D721Med (cell line): ENCODE results near the gene COX6B2.

Experiments used
- DNase-seq: peaks from one replicate; pipeline ENCODE4 v3.0.0; 2011; ENCODE audit warnings: low spot score; ENCODE audit not compliant: insufficient read length
- FAIRE-seq: peaks from 2 replicates; lab custom pipeline; 2011; peaks lifted over from hg19 to GRCh38; lab: Jason Lieb, UNC
- CTCF ChIP-seq: IDR thresholded peaks from 2 replicates; pipeline ENCODE4 v1.5.1; 2012; ENCODE audit warnings: mild to moderate bottlenecking, control low read depth; ENCODE audit not compliant: insufficient read depth; ENCODE audit errors: missing control alignments

COX6B2 gene

DNA sequence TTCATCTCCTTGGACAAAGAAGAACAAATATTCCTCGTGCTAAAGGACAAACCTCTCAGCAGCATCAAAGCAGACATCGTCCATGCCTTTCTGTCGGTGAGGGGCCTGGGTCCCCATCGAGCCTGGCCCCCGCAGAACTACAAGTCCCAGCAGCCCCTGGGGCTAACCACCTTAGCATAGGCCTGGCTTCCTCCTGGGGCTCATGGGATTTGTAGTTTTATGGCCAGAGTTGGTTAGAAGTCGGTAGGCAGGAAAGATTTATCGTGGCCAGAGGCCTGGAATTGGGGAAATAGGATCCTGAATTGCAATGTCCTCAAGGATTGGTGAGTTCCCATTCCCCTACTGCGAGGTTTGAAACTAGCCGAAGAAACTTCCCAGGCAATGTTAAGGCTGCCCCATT, 49.0 kb downstream of the COX6B2 start:
- DNase-seq (peak; percentile 77), FAIRE-seq (no peak)
- TF ChIP-seq CTCF: no peak

DNA sequence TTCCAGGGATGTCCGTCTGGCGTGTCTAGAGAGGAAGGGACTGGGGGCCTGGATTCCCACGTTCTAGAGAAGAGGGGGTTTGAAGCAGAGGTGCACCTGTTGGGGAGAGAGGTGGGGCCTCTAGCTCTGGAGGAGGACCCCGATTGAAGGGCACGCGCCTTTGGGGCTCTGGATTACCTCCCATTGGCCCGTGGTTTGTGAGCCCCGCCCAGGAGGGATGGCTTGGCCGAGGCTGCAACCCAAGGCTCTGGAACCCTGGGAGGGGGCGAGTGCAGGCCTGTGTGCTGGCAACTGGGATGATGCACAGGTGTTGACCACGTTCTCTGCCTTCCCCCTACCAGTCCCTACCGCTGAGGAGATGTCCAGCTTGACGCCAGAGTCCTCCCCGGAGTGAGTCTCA, 49.5 kb downstream of the COX6B2 start:
- FAIRE-seq: no peak
- no peak for DNase-seq
- no peak for TF ChIP-seq CTCF

DNA sequence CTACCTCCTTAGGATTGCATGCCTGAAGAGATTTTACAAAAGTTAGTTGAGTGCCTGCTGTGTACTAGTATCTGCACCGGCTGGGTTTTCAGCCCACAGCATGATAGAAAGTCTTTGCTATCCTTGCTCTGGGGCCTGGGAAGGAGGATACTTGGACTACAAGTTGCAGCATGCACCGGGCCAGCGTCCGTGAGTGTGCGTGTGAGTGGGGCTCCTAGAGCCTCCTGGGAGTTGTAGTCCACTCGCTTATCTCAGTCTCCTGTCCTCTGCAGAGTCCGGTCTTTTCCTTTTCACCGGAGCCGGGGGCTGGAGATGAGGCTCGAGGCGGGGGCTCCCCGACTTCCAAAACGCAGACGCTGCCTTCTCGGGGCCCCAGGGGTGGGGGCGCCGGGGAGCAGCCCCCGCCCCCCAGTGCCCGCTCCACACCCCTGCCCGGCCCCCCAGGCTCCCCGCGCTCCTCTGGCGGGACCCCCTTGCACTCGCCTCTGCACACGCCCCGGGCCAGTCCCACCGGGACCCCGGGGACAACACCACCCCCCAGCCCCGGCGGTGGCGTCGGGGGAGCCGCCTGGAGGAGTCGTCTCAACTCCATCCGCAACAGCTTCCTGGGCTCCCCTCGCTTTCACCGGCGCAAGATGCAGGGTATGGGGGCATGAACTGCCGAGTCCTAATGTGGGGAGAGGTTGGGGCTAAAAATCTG, 50.1 kb downstream of the COX6B2 start:
- DNase-seq (peak; percentile 83), FAIRE-seq (no peak)
- no peak for TF ChIP-seq CTCF

- no peak for TF ChIP-seq CTCF
- FAIRE-seq (no peak), DNase-seq (no peak)
Observed at GRCh38 chr19:55303477-55303876, 51.0 kb downstream of the COX6B2 start.

DNA sequence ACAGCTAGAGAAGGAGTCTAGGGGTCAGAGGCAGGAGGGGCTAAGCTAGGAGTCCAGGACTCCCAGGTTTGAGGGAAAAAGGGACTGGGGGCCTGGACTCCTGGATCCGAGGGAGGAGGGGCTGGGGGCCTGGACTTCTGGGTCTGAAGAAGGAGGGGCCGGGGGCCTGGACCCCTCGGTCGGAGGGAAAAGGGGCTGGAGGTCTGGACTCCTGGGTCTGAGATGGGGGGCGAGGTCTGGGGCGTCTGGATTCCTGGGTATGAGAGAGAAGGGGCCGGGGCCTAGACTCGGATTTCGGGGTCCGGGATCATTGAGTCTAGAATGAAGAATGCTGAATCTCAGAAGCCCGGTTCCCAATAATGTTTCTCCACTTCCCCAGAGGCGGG, 52.2 kb downstream of the COX6B2 start:
- TF ChIP-seq CTCF: no peak
- no peak for FAIRE-seq

DNA sequence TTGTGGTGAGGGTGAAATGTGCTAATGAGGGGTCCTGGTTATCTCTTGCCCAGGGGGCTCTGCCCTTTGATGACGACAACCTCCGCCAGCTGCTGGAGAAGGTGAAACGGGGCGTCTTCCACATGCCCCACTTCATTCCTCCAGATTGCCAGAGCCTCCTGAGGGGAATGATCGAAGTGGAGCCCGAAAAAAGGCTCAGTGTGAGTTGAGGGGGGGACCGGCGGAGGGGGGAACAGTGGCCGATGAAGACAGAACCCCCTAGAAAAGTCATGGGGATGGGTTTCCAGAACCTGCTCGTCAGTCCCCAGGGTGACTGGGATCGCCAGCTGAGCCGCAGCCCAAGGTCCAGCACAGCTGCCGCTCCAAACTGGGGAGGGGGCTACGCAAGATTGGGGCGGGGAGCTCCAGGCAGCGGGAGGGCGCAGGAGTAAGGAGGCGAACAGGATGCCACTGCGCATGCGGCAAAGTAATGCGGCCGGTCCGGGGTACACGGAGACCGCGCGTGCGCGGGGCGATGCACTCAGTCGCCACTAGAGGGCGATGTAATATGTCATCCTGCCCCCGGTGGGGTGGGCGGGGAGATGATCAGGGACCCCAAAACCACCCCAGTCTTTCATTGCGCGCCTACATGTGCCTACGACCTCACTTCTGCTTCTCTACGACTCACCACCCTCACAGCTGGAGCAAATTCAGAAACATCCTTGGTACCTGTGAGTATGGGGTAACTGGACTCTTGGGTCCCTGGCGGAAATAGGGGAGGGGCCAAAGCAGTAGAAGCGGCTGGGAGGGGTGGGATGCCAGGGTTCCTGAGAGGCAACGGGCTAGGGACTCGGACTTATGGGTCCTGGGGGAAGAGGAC, 52.8 kb downstream of the COX6B2 start:
- DNase-seq (peak; percentile 100), FAIRE-seq (no peak)
- peak; percentile 66 for TF ChIP-seq CTCF

More for the DNA sequence above, 52.2 kb downstream of the COX6B2 start:
- DNase-seq: no peak
